Lung (tissue), 12 donors: Measurements from ENCODE around the gene PRKN. TPM values are rescaled to one million over a fixed set of nuclear protein-coding genes. Genes with fewer than 3 reads are reported as not detected.

Experiments used
- ATAC-seq: fragments of 200-7000 bp; cut with Tn5 transposase; one replicate; pipeline ENCODE4 v1.9.1; 2020; ENCODE audit warnings: moderate number of reproducible peaks; ENCODE audit not compliant: insufficient read depth, low FRiP score
- DNase-seq, 3 donors: peaks; one replicate each; pipeline ENCODE4 v3.0.0-alpha.2; 2013 to 2017
- H3K27ac ChIP-seq, 2 donors: one replicate each; pipeline ENCODE4 v1.5.1; 2013; ENCODE audit warnings: mild to moderate bottlenecking in 2 of 2, moderate library complexity in 2 of 2, control low read depth in 1 of 2, inconsistent platforms in 1 of 2, low read depth in 1 of 2, low read length in 1 of 2
- H3K27me3 ChIP-seq, 3 donors: one replicate each; pipeline ENCODE4 v1.5.1; 2013; ENCODE audit warnings: low read length in 2 of 3; ENCODE audit not compliant: control insufficient read depth in 3 of 3, insufficient read depth in 3 of 3
- H3K36me3 ChIP-seq, 4 donors: one replicate each; pipeline ENCODE4 v1.5.1; 2013; ENCODE audit warnings: low read length in 4 of 4, mild to moderate bottlenecking in 1 of 4, moderate library complexity in 1 of 4; ENCODE audit not compliant: control insufficient read depth in 4 of 4, insufficient read depth in 4 of 4
- H3K4me1 ChIP-seq, 5 donors: one replicate each; pipeline ENCODE4 v1.5.1; 2013; ENCODE audit warnings: low read length in 5 of 5, mild to moderate bottlenecking in 2 of 5, moderate library complexity in 1 of 5; ENCODE audit not compliant: control insufficient read depth in 5 of 5, insufficient read depth in 5 of 5
- H3K4me3 ChIP-seq: one replicate; pipeline ENCODE4 v1.5.1; 2013; ENCODE audit warnings: mild to moderate bottlenecking, control low read depth, moderate library complexity
- H3K9ac ChIP-seq, 2 donors: one replicate each; pipeline ENCODE4 v1.5.1; 2013; ENCODE audit warnings: low read length in 2 of 2, control low read depth in 1 of 2; ENCODE audit not compliant: insufficient read depth in 1 of 2
- H3K9me3 ChIP-seq, 4 donors: one replicate each; pipeline ENCODE4 v1.5.1; 2013; ENCODE audit warnings: low read length in 3 of 4, mild to moderate bottlenecking in 1 of 4, moderate library complexity in 1 of 4; ENCODE audit not compliant: control insufficient read depth in 4 of 4, insufficient read depth in 3 of 4
- WGBS, 2 donors: extraction: QIAGEN DNeasy Blood & Tissue Kit; methylation state at CpG; one replicate each; pipeline ENCODE4 v1.1.7; 2013; 5-methylcytosine and 5-hydroxymethylcytosine counted together
- polyA plus RNA-seq, 2 donors: library from polyadenylated mRNA; stranded (reverse); fragments of 200-250 nt; gene quantifications; one replicate each; pipeline ENCODE4 v1.2.1, GENCODE V29; 2013
- total RNA-seq, 2 donors: library from RNA; depleted of rRNA in 1 of 2; stranded (reverse); fragments of >200 nt in 1 of 2; gene quantifications; one replicate each; pipeline ENCODE4 v1.2.1, GENCODE V29; 2014 to 2021
- TF ChIP-seq, protein P1 (sequence below): IDR thresholded peaks from 2 replicates; pipeline ENCODE4 v1.5.1; 2012; ENCODE audit warnings: mild to moderate bottlenecking; ENCODE audit errors: control extremely low read depth, extremely low read depth
- donor health status: control.
- donor health status: control.
- donor health status: Bipolar disorder and iron deficiency.
- donor health status: healthy.
- donor health status: DM: yes; HTN: yes; CAD: no.

The PRKN gene
- total and polyA plus RNA-seq, 4 donors: 0.27 to 11.2 (median 3.1) TPM

DNA sequence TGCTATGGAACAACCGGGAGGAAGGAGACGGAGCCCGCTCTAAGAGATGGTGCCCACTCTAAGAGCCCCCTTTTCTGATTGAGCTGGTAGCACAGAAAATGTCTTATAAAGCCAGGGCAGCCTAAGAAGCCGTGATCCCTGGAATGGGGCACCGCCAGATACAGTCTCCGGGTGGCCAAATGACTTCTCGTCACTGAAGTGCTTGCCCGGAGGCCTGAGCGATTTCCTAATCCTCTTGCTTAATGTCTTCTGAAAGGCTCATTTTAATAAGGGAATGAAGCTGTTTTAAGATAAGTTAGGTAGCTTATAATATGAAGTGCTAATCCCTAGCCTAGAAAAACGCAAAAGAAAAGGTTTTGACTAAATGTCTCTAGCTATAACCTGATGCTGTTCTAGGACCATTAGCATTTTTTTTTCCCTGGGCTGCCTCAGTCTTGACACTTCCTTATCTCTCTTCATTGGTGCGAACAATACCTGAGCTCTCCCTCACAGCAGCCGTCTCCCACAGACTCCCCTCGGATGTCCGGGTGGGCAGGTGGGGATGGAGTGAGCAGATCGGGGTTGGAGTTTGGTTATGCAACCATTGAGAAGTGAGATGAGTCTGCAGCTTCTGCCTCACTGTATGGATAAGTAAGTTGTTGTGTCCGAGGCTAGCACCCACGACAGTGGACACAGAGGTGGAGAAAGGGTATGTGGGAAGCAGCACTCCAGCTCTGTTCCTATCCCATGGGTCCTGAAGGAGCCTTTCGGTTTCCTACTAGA is 894.3 kb downstream of the PRKN start:
- TF ChIP-seq, protein P1, sequence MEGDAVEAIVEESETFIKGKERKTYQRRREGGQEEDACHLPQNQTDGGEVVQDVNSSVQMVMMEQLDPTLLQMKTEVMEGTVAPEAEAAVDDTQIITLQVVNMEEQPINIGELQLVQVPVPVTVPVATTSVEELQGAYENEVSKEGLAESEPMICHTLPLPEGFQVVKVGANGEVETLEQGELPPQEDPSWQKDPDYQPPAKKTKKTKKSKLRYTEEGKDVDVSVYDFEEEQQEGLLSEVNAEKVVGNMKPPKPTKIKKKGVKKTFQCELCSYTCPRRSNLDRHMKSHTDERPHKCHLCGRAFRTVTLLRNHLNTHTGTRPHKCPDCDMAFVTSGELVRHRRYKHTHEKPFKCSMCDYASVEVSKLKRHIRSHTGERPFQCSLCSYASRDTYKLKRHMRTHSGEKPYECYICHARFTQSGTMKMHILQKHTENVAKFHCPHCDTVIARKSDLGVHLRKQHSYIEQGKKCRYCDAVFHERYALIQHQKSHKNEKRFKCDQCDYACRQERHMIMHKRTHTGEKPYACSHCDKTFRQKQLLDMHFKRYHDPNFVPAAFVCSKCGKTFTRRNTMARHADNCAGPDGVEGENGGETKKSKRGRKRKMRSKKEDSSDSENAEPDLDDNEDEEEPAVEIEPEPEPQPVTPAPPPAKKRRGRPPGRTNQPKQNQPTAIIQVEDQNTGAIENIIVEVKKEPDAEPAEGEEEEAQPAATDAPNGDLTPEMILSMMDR: no peak
- WGBS, 2 donors: 68 to 83% methylated on average over 18 of the region's 18 CpGs

GRCh38 chr6:161832622-161833021 is 894.9 kb downstream of the PRKN start:
- Histone ChIP-seq H3K4me3 (no peak overlapping the region), H3K9ac (no peak overlapping the region), H3K4me1 (peaks cover 0 to 6% (median 0%) of the 10 kb centered on the region in 5 donors), H3K9me3 (no peaks in the 10 kb centered on the region), H3K27me3 (no peaks in the 10 kb centered on the region), H3K36me3 (no peaks in the 10 kb centered on the region), H3K27ac (no peak overlapping the region)
- TF ChIP-seq, protein P1: no peak
- ATAC-seq (no peak), DNase-seq (no peak)
- WGBS, 2 donors: 92 to 96% methylated on average over 12 of the region's 12 CpGs

More for the DNA sequence above, 894.3 kb downstream of the PRKN start:
- Histone ChIP-seq H3K4me3 (no peak overlapping the region), H3K27me3 (no peaks in the 10 kb centered on the region), H3K36me3 (no peaks in the 10 kb centered on the region), H3K4me1 (peaks cover 0 to 6% (median 0%) of the 10 kb centered on the region in 5 donors), H3K27ac (no peak overlapping the region), H3K9me3 (no peaks in the 10 kb centered on the region), H3K9ac (no peak overlapping the region)
- DNase-seq: peak in 2 of 3 donors; percentile 15 to 51
- ATAC-seq: no peak

- H3K4me1 ChIP-seq: peaks cover 0 to 6% (median 0%) of the 10 kb centered on the region in 5 donors
- DNase-seq (no peak), ATAC-seq (no peak)
- no peaks in the 10 kb centered on the region for H3K36me3 ChIP-seq
- H3K27me3 ChIP-seq: no peaks in the 10 kb centered on the region
- 36 to 46% methylated on average over 6 of the region's 6 CpGs for WGBS, 2 donors
- H3K4me3 ChIP-seq: no peak overlapping the region
- H3K9me3 ChIP-seq: no peaks in the 10 kb centered on the region
- TF ChIP-seq, protein P1: no peak
- no peak overlapping the region for H3K9ac ChIP-seq
- no peak overlapping the region for H3K27ac ChIP-seq
Observed at GRCh38 chr6:161830866-161831616, 896.5 kb downstream of the PRKN start.
